ENCODE measurements around the gene SNX2. TPM values are rescaled to one million over a fixed set of nuclear protein-coding genes. Genes with fewer than 3 reads are reported as not detected.

SNX2 gene
- total RNA-seq, 2 experiments from 2014 or later = 33.5 to 41.7 TPM

DNA sequence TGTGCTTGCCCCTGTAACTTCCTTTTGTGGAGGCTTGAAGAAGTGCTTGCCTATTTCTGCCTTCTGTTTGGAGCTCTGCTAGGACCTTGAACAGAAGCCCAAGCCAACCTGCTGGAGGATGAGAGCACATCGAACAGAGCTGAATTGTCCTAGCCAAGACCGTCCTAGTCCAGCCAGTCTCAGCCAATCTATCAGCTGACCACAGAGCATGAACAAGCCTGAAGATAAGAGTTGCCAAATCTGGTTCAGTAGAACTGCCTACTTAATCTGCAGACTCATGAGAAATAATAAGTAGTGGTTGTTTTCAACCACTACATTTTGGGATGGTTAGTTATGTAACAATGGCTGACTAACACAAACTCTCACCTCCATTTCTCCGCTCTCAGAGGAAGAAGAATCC, 4.4 kb upstream of the SNX2 start:
- POLR2A ChIA-PET = no interaction called here

DNA sequence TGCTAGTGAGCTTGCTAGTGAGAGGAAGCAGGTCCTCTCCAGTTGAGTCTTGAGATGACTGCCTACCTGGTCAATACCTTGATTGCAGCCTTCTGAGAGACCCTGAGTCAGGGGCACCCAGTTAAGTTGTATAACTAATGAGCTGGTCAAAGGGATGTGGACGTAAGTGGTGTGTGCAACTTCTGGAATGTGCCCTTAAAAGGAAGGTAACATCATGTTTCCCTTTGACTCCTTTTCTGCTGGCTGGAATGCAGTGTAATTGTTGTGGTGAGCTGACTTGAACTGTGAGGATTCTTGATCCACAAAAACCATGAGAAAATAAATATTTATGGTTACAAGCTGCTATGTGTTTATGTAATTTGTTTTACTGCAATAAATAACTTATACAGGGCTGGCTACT, 2.4 kb upstream of the SNX2 start:
- ChIA-PET POLR2A (no interaction called here), CTCF (no interaction called here)

More for the DNA sequence above, 4.4 kb upstream of the SNX2 start:
- CTCF ChIA-PET = no interaction called here

DNA sequence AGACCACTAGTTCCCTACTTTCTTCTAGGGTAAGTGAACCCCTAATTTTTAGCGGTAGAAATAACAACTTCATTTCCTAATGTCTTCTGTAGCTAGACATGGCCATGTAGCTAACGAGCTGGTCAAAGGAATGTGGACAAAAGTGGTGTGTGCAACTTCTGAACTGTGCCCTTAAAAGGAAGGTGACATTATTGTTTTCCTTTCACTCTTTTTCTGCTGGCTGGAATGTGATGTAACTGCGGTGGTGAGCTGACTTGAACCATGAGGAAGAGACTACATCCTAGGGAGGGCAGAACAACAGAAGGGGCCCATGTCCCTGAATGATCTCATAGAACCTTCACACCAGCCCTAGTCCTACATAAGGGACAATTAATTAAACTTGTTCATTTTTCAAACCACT, 1.3 kb upstream of the SNX2 start:
- POLR2A ChIA-PET = interaction anchor here (0.6 kb wide), 1 partner anchor 16 kb away, joined by 3 read pairs; no protein-coding TSS in a partner anchor
- CTCF ChIA-PET = no interaction called here

DNA sequence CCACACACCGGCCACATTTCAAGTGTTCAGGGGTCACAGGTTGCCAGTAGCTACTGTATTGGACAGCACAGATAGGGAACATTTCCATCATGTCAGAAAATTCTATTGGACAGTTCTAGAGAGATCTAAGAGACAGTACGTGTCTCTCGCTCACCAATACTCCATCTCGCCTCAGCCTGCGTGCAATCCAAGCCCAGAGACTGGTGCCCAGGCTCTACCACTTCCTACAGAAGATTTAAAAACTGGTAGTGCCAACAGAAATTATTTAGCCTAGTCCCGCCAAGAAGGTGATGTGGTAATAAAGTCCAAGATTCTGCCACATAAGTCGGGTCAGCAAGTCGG, 390 bp upstream of the SNX2 start:
- POLR2A ChIA-PET = no interaction called here
- CTCF ChIA-PET = no interaction called here

DNA sequence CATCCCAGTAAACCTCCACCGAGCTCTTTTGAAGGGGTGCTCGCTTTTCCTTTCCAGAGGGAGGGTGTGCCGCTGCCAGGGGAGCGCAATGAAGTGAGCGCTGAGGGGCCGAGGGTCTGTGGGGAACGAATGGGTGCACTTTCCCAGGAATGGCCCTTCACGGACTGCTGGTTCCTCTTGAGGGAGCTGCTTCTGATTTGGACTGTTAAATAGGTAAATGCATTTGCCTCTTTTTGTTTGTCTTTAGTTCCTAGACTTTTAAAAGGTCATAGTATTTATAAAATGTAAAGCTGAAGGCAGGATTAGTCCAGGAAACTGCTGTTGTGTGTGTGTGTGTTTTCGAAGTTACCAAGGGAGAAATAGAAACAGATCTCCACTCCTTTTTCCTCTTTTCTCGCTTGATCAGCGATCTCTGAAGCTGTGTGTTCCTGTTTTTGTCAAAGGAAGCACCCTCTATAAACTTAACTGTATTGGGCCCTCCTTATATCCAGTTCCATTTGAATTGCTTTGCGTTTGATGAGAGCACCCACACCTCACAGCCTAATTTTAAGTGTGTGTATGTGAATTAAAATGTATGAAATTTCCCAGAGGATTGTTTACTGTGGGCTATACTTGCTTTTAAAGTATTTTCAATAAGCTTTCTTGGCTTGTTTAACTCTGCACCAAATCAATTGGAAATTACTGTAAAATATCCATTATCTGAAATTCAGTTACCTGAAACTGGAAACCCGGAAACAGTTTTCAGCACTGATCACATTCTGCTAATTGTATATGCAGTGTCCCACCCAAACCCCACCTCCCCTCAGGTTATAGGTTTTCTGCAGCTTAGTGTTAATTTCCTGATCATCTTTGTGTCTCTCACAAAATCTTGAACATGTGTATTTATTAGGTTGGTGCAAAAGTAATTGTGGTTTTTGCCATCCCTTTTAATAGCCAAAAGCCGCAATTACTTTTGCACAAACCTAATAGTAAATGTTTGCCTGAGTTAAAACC, 966 bp downstream of the SNX2 start:
- ChIA-PET POLR2A (interaction anchor here (0.5 to 1.4 kb wide), 2 partner anchors 20 to 644 kb away, joined by 3 to 5 read pairs; no protein-coding TSS in a partner anchor), CTCF (no interaction called here)

DNA sequence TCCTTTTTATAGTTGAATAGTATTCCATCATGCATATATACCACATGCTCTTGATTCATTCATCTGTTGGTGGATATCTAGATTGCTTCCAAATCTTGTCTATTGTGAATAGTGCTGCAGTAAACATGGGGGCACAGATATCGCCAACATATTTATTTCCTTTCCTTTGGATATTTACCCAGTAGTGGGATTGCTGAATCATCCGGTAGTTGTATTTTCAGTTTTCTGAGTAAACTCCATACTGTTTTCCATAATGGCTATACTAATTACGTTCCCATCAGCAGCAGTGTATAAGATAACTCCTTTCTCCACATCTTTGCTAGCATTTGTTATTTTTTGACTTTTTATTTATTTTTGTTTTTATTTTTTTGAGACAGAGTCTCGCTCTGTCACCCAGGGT, 3.3 kb downstream of the SNX2 start:
- ChIA-PET CTCF (no interaction called here), POLR2A (no interaction called here)

DNA sequence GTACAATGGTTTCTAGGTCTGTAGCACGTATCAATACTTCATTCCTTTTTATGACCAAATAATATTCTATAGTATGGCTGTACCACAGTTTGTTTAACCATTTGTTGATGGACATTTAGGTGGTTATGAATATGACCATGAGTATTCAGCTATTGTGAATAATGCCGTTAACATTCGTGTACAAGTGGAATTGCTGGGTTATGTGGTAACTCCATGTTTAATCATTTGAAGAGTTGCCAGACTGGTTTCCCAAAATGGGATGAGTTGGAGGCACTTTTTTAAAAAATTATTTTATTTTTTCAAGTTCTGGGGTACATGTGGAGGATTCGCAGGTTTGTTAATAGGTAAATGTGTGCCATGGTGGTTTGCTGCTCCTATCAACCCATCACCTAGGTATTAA, 4.6 kb downstream of the SNX2 start:
- CTCF ChIA-PET = no interaction called here
- POLR2A ChIA-PET = no interaction called here

DNA sequence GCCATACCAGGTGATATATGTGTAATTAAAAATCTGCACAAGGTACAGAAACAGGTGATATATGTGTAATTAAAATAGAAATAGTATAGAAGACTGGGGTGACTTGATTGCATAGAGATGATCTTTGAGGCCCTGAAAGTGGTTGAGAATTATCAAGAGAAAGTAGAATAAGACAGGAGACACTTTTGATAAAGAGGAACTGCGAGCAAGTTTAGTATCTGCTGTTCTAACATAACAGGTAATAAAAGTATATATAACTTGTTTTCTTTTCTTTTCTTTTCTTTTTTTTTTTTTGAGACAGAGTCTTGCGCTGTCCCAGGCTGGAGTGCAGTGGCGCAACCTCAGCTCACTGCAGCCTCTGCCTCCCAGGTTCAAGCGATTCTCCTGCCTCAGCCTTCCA, 5.4 kb downstream of the SNX2 start:
- ChIA-PET CTCF (no interaction called here), POLR2A (no interaction called here)

DNA sequence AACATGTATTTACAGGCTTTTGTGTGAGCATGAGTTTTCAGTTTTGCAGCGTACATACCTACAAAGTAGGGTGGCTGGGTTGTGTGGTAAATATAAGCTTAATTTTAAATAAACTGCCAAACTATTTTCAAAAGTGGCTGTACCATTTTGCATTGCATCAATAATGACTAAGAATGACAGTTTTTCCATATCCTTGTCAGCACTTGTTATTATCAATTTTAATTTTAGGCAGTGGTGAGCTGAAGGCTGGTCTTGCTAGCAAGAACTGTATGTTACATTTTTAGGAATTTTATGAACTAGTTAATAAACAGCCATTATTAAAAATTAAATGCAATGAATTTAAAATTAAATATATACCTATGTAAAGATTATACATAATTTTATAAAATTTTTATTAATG, 6.6 kb downstream of the SNX2 start:
- POLR2A ChIA-PET = interaction anchor here (0.6 kb wide), 1 partner anchor 73 kb away, joined by 4 read pairs; no protein-coding TSS in a partner anchor
- CTCF ChIA-PET = no interaction called here

DNA sequence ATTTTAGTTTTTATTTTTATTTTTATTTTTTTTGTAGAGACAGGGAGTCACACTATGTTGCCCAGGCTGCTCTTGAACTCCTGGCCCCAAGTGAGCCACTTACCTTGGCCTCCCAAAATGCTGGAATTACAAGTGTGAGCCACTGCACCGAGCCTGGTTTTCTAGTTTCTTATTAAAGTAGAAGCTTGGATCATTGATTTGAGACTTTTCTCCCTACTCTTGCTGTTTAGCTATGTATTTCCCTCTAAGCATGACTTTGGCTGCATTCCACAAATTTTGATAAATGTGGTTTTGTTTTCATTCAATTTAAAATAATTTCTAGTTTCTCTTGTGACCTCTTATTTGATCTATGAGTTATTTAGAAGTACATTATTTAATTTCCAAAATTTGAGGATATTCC, 10.4 kb downstream of the SNX2 start:
- CTCF ChIA-PET = no interaction called here

DNA sequence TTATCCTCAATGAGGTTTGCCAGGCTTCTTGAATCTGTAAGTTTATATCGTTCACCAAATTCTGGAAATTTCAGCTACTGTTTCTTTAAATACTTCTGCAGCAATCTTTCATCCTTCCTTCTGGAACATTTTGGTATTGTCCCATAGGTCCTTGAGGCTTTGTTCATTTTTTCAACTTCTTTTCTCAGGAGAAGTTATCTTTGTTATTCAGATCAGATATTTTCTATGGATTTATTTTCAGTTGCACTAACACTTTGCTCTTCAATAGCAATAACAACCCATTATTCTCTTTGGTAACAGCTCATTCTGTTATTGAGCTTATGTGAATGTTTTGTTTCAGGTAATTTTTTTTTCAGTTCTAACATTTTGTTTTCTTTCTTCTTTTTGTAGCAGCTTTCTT, 13.5 kb downstream of the SNX2 start:
- ChIA-PET POLR2A (no interaction called here), CTCF (no interaction called here)

More for the DNA sequence above, 10.4 kb downstream of the SNX2 start:
- POLR2A ChIA-PET = no interaction called here

DNA sequence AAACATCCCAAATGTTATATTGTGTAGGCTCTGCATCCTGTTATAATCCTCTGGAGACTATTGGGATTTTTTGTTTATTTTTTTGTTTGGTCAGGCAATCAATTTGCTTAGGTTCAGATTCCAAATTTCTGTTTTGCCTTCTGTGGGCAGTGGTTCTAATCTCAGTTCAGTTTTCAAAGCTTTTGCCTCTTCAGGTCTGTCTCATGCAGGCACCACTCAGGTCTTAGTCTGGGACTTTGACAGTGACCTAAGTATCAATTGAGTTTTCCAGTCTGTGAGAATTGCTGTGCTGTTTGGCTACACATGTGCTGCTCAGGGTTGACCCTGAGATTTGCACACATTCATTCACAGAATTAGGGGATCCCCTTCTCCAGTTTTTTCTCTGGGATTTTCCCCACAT, 14.1 kb downstream of the SNX2 start:
- CTCF ChIA-PET = no interaction called here
- POLR2A ChIA-PET = no interaction called here

DNA sequence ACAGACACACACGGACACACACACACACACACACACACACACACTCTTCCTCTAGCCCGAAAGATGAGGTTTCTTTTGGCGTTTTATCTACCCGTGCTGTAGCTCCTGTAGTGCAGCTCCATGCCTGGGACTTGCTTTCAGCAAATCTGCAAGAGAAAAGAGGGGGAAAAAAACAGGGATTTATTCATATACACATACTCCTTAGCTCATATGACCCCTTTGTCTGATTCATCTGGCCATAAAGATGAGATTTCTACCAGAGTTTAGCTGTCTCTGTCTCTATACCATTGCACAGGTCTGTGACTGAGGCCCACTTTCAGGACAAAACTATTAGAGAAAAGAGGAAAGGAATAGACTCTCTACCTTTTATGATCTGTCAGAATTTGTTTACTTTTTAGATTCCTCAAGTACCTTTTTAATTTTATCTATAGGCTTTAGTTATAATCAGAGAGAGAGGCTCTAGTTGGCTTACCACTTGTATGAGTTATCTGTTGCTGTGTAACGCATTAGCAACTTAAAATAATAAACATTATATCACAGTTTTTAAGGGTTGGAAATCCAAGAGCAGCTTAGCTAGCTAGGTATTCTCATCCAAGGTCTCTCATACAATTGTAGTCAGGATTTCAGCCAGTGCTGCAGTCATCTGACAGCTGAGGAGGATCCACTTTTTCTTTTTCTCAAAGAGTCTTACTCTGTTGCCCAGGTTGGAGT, 14.7 kb downstream of the SNX2 start:
- CTCF ChIA-PET = no interaction called here
- POLR2A ChIA-PET = interaction anchor here (0.6 kb wide), 1 partner anchor 16 kb away, joined by 3 read pairs; no protein-coding TSS in a partner anchor

DNA sequence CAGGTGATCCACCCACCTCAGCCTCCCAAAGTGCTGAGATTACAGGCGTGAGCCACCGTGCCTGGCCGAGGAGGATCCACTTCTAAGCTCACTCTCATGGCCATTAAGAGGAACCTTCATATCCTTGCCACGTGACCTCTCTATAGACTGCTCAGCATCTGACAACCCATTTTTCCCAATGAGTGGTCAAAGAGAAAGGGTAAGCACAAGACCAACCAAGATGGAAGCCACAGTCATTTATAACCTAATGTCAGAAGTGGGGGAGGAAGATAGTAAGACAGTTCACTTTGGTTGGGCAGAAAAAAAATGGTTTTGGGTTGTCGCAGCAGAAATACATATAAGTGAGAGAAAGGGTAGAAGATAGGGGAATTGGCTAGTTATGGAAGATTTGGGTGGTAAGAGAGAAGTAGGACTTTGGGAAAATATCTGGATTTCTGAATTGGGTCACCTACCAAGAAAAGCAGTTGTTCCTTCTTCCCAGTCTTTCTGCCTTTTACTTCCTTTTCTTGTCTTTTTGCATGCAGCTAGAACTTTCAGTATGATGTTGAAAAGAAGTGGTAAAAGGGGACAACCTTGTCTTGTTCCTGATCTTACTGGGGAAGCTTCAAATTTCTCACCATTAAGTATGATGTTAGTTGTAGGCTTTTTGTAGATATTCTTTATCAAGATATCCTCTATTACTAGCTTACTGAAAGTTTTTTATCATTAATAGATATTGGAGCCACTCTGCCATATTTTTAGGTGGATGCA, 15.6 kb downstream of the SNX2 start:
- ChIA-PET CTCF (interaction anchor here (0.7 kb wide), 1 partner anchor 113 kb away, joined by 3 read pairs; no protein-coding TSS in a partner anchor), POLR2A (no interaction called here)

DNA sequence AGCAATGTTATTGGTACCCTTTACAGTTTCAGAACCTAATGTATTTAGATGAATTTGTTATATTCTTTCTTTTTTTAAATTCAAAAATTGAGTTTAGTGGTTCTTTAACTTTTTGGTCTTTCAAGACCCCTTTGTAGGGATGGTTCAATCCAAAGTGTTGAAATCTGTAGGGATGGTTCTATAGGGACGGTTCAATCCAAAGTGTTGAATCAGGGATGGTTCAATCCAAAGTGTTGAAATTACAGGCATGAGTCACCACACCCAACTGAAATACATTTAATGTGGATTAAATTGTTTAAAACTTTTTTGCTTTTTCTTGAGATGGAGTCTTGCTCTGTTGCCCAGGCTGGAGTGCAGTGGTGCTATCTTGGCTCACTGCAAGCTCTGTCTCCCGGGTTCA, 30.6 kb downstream of the SNX2 start:
- CTCF ChIA-PET = no interaction called here
- POLR2A ChIA-PET = no interaction called here

DNA sequence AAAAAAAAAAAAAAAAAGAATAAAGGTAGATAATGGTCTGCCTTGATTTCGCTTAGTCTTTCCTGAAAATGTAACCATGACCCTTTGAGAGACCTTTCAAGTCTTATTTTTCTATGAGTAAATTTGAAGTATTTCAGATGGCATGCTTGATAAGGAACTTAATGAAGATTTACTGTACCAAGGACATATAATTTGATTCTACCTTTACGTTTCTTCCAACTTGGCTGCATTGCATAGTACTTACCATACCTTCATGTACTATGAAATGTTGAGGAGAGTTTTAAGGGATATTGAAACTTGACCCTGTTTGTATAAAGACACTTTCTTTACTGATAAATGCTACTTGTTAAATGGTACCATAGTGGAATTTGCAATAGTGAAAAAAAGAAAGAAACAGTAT, 35.5 kb downstream of the SNX2 start:
- ChIA-PET CTCF (no interaction called here), POLR2A (no interaction called here)

DNA sequence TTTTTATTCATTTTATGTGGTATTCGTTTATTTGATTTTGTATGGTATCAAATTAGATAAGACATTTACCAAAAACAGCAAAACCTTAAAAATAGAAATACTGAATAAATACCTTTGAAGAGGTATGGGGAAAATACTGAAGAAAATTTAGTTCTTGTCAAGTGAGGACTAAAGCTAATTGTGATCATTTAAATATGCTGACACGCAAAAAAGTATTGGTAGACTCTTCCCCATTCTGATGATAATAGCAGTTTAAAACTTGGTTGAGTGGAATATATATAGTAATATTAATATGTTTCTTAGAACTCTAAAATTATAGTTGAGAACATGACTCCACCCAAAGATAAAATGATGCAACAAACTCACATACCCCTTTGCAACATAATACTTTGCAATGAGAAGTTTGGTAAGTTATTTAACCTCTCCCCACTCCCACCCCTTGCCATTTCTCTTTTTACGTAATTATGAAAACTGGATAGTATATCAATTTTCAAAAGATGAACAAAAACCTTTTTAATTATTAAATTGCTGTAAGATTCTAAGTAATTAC, 40.4 kb downstream of the SNX2 start:
- CTCF ChIA-PET = no interaction called here
- POLR2A ChIA-PET = no interaction called here

DNA sequence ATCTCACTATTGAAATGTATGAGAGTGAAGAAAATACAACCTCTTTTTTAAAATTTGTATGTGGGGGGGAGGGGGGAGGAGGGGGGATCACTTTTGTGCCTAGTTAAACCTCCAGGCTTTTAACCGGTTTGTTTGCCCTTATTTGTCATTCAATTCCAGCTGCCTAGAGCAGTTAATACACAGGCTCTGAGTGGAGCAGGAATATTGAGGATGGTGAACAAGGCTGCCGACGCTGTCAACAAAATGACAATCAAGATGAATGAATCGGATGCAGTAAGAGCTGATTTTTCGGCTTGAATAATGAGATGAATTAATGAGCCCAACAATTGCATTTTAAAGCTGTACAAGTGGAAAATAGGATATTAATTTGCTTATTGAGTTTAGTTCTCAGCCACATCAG, 41.9 kb downstream of the SNX2 start:
- CTCF ChIA-PET = no interaction called here
- POLR2A ChIA-PET = no interaction called here

DNA sequence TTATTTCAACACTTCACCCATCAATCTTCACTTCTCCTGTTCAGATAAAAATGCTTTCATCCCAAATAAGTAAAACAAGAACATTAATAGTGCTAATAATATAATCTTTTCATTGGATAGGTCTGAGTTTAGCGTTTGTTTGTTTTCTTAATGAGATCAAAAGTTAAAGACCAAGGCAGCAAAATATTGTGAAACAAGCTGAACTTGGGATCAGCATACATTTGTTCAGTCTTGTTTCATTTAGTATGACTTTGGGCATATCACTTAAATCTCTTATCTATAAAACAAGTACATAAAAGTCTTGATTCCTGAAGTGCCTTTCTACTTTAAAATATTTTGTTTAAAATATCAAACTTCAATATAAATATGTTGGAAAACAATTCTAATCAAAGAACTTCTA, 57.1 kb downstream of the SNX2 start:
- CTCF ChIA-PET = no interaction called here
- POLR2A ChIA-PET = no interaction called here

DNA sequence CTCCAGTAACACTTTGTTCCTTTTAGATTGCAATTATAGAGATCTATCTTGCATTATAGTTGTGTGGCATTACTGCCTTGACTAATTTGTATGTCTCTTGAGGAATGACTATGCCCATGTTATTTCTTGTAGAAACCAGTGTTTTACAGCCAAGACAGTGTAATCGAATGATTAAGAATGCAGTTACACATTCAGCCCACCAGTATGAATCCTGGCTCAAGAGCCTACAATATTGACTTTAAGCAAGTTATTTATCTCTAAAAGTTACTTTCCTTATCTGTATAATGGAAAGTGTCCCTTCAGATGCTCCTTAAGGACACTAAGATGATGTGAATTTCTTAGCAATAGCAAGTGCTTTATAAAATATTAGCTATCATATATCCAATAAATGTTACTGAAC, 60.8 kb downstream of the SNX2 start:
- ChIA-PET POLR2A (no interaction called here), CTCF (no interaction called here)
